Measurements from ENCODE around the gene ZFAND3. TPM values are rescaled to one million over a fixed set of nuclear protein-coding genes. Genes with fewer than 3 reads are reported as not detected.

ZFAND3 gene
- polyA plus RNA-seq, 3 donors: 11.5 to 21.1 (median 11.7) TPM

GRCh38 chr6:37916675-37917074 is 97.1 kb downstream of the ZFAND3 start:
- intact Hi-C loops (cut with micrococcal nuclease): no loop called here
- Histone ChIP-seq H3K27me3 (ENCODE audit: control insufficient read depth in 2 of 2, insufficient read depth in 2 of 2, low read length in 2 of 2) (no peaks in the 10 kb centered on the region), H3K4me3 (replicated peaks in 1 of 3; ENCODE audit: low read depth in 2 of 3, low read length in 3 of 3) (no peak overlapping the region), H3K36me3 (replicated peaks in 1 of 2; ENCODE audit: control insufficient read depth in 1 of 2, insufficient read depth in 2 of 2, low read length in 2 of 2) (peaks cover 4 to 23% of the 10 kb centered on the region in 2 donors), H3K4me1 (ENCODE audit: control insufficient read depth in 1 of 2, insufficient read depth in 2 of 2, low read length in 2 of 2) (no peaks in the 10 kb centered on the region), H2AFZ (ENCODE audit: insufficient read depth, low read depth, low read length, poor library complexity, severe bottlenecking) (no peak overlapping the region), H3K9ac (ENCODE audit: insufficient read depth, low read length, poor library complexity, severe bottlenecking) (no peak overlapping the region), H4K20me1 (ENCODE audit: insufficient read depth, low read length) (peaks cover 100% of the 10 kb centered on the region), H3K4me2 (replicated peaks; ENCODE audit: extremely low read depth, low read length, poor library complexity, severe bottlenecking) (no peak overlapping the region), H3K27ac (ENCODE audit: low read depth in 1 of 2, low read length in 2 of 2) (no peak overlapping the region), H3K9me3 (replicated peaks in 1 of 2; ENCODE audit: control insufficient read depth in 1 of 2, insufficient read depth in 1 of 2, low read length in 2 of 2) (no peaks in the 10 kb centered on the region), H3K79me2 (ENCODE audit: insufficient read depth, low read length) (peaks cover 98% of the 10 kb centered on the region)
- H3K4me3 Mint-ChIP-seq: no peak overlapping the region
- H3K36me3 Mint-ChIP-seq: peaks cover 18 to 39% of the 10 kb centered on the region in 2 donors
- H3K27me3 Mint-ChIP-seq (ENCODE audit: low read depth in 3 of 3): no peaks in the 10 kb centered on the region
- no peak for DNase-seq
- no peaks in the 10 kb centered on the region for H3K9me3 Mint-ChIP-seq
- H3K4me1 Mint-ChIP-seq: peaks cover 7% of the 10 kb centered on the region
- H3K27ac Mint-ChIP-seq: no peak overlapping the region
- TF ChIP-seq, protein P1, sequence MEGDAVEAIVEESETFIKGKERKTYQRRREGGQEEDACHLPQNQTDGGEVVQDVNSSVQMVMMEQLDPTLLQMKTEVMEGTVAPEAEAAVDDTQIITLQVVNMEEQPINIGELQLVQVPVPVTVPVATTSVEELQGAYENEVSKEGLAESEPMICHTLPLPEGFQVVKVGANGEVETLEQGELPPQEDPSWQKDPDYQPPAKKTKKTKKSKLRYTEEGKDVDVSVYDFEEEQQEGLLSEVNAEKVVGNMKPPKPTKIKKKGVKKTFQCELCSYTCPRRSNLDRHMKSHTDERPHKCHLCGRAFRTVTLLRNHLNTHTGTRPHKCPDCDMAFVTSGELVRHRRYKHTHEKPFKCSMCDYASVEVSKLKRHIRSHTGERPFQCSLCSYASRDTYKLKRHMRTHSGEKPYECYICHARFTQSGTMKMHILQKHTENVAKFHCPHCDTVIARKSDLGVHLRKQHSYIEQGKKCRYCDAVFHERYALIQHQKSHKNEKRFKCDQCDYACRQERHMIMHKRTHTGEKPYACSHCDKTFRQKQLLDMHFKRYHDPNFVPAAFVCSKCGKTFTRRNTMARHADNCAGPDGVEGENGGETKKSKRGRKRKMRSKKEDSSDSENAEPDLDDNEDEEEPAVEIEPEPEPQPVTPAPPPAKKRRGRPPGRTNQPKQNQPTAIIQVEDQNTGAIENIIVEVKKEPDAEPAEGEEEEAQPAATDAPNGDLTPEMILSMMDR (IDR thresholded peaks at IDR 0.05): no peak
- WGBS (ENCODE audit: insufficient coverage): no CpG with 5 or more reads among the region's 2 CpGs

DNA sequence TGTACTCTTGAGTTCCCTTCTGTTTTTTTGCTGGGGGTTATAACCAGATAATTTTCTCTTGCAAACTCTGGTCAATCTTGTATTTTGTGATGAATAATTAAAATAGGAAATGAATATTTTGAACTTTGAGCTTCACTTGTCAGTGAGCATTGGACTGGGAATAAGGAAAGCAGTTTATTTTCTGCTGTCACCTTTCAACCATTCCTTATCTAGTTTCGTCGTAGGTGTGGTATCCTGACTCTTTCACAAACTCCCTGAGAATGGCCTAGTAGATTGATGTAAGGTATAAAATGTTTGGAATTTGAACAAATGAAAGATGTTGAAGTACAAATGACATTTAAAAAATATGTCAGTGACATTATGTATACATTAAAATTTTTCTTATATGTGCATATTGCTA is 98.0 kb downstream of the ZFAND3 start:
- WGBS (ENCODE audit: insufficient coverage): no CpG with 5 or more reads among the region's 2 CpGs
- intact Hi-C loops (cut with micrococcal nuclease): no loop called here
- Histone ChIP-seq H3K79me2 (ENCODE audit: insufficient read depth, low read length) (peaks cover 98% of the 10 kb centered on the region), H3K4me2 (replicated peaks; ENCODE audit: extremely low read depth, low read length, poor library complexity, severe bottlenecking) (no peak overlapping the region), H3K9me3 (replicated peaks in 1 of 2; ENCODE audit: control insufficient read depth in 1 of 2, insufficient read depth in 1 of 2, low read length in 2 of 2) (no peaks in the 10 kb centered on the region), H3K27me3 (ENCODE audit: control insufficient read depth in 2 of 2, insufficient read depth in 2 of 2, low read length in 2 of 2) (no peaks in the 10 kb centered on the region), H3K27ac (ENCODE audit: low read depth in 1 of 2, low read length in 2 of 2) (no peak overlapping the region), H3K36me3 (replicated peaks in 1 of 2; ENCODE audit: control insufficient read depth in 1 of 2, insufficient read depth in 2 of 2, low read length in 2 of 2) (peaks cover 4 to 23% of the 10 kb centered on the region in 2 donors), H2AFZ (ENCODE audit: insufficient read depth, low read depth, low read length, poor library complexity, severe bottlenecking) (no peak overlapping the region), H4K20me1 (ENCODE audit: insufficient read depth, low read length) (peaks cover 100% of the 10 kb centered on the region), H3K9ac (ENCODE audit: insufficient read depth, low read length, poor library complexity, severe bottlenecking) (no peak overlapping the region), H3K4me3 (replicated peaks in 1 of 3; ENCODE audit: low read depth in 2 of 3, low read length in 3 of 3) (no peak overlapping the region), H3K4me1 (ENCODE audit: control insufficient read depth in 1 of 2, insufficient read depth in 2 of 2, low read length in 2 of 2) (no peaks in the 10 kb centered on the region)
- Mint-ChIP-seq H3K9me3 (no peaks in the 10 kb centered on the region), H3K27me3 (ENCODE audit: low read depth in 3 of 3) (no peaks in the 10 kb centered on the region), H3K4me1 (peaks cover 7% of the 10 kb centered on the region), H3K4me3 (no peak overlapping the region), H3K36me3 (peaks cover 18 to 39% of the 10 kb centered on the region in 2 donors), H3K27ac (no peak overlapping the region)
- no peak for DNase-seq
- TF ChIP-seq, protein P1 (IDR thresholded peaks at IDR 0.05): no peak

All from CD14-positive monocyte (primary cell).